RPMI8226 (cell line): ENCODE results near the gene PSMA1.
"Not testable (repeated sequence)": the region's sequence is repeated elsewhere in the genome, so short reads cannot be mapped to it uniquely, and the experiment has no call there.

Experiments used
- DNase-seq: peaks from one replicate; pipeline ENCODE4 v3.0.0-alpha.2; 2015

Gene PSMA1

GRCh38 chr11:14519917-14520746, at the start of gene PSMA1:
TSS of gene PSMA1 (minus strand) at chr11:14520386. CDS start at chr11:14520299, 87 bp downstream.
- peak; percentile 93 for DNase-seq

- DNase-seq = not testable (repeated sequence)
These were observed 49.3 kb upstream of the PSMA1 start for GRCh38 chr11:14569516-14569915.

GRCh38 chr11:14567064-14567651, 47.0 kb upstream of the PSMA1 start:
- peak; percentile 74 for DNase-seq

- peak; percentile 45 for DNase-seq
These were observed 46.3 kb upstream of the PSMA1 start for GRCh38 chr11:14566331-14567063.

- DNase-seq = no peak
These were observed 45.7 kb upstream of the PSMA1 start for GRCh38 chr11:14565845-14566244.

GRCh38 chr11:14555818-14556217, 35.6 kb upstream of the PSMA1 start:
- DNase-seq = no peak

- peak; percentile 91 for DNase-seq
These were observed 34.8 kb upstream of the PSMA1 start for GRCh38 chr11:14554959-14555358.

GRCh38 chr11:14552089-14552488, 31.9 kb upstream of the PSMA1 start:
- DNase-seq = no peak

GRCh38 chr11:14551380-14551779, 31.2 kb upstream of the PSMA1 start:
- no peak for DNase-seq

GRCh38 chr11:14549891-14550290, 29.7 kb upstream of the PSMA1 start:
- DNase-seq = no peak

- DNase-seq = no peak
These were observed 27.3 kb upstream of the PSMA1 start for GRCh38 chr11:14547440-14547839.

- no peak for DNase-seq
These were observed 26.5 kb upstream of the PSMA1 start for GRCh38 chr11:14546672-14547071.

GRCh38 chr11:14544611-14545010, 24.4 kb upstream of the PSMA1 start:
- DNase-seq = no peak

GRCh38 chr11:14543260-14543659, 23.1 kb upstream of the PSMA1 start:
- DNase-seq = no peak

GRCh38 chr11:14542324-14542723, 22.1 kb upstream of the PSMA1 start:
- DNase-seq = no peak

GRCh38 chr11:14541192-14541947, 21.2 kb upstream of the PSMA1 start:
- peak; percentile 21 for DNase-seq

GRCh38 chr11:14539982-14540421, 19.8 kb upstream of the PSMA1 start:
- no peak for DNase-seq

GRCh38 chr11:14538926-14539554, 18.9 kb upstream of the PSMA1 start:
- DNase-seq = no peak

- DNase-seq = no peak
These were observed 18.2 kb upstream of the PSMA1 start for GRCh38 chr11:14538271-14538925.

- peak; percentile 53 for DNase-seq
These were observed 17.0 kb upstream of the PSMA1 start for GRCh38 chr11:14537134-14537599.

GRCh38 chr11:14535166-14535565, 15.0 kb upstream of the PSMA1 start:
- not testable (repeated sequence) for DNase-seq

GRCh38 chr11:14529951-14530350, 9.8 kb upstream of the PSMA1 start:
- no peak for DNase-seq
